ENCODE results near the gene RTN4R. TPM values are rescaled to one million over a fixed set of nuclear protein-coding genes. Genes with fewer than 3 reads are reported as not detected.
A peak's percentile ranks its signal among the peaks of the same experiment; 100 is the strongest.

RTN4R gene
- total RNA-seq, 1 experiment from 2014 or later: 15.6 TPM

- no peak for DNase-seq (ENCODE audit: low spot score)
Observed at GRCh38 chr22:20257212-20258020, 10.7 kb downstream of the RTN4R start.

- DNase-seq (ENCODE audit: low spot score): no peak
Observed at GRCh38 chr22:20256551-20257211, 11.4 kb downstream of the RTN4R start.

- DNase-seq (ENCODE audit: low spot score): no peak
Observed at GRCh38 chr22:20256027-20256426, 12.1 kb downstream of the RTN4R start.

GRCh38 chr22:20254975-20255946 is 12.9 kb downstream of the RTN4R start:
- no peak for DNase-seq (ENCODE audit: low spot score)

GRCh38 chr22:20253161-20253560 is 15.0 kb downstream of the RTN4R start:
- no peak for DNase-seq (ENCODE audit: low spot score)

- no peak for DNase-seq (ENCODE audit: low spot score)
Observed at GRCh38 chr22:20251981-20252380, 16.1 kb downstream of the RTN4R start.

- DNase-seq (ENCODE audit: low spot score): no peak
Observed at GRCh38 chr22:20251491-20251890, 16.6 kb downstream of the RTN4R start.

- DNase-seq (ENCODE audit: low spot score): no peak
Observed at GRCh38 chr22:20249797-20250354, 18.2 kb downstream of the RTN4R start.

GRCh38 chr22:20248461-20248978 is 19.6 kb downstream of the RTN4R start:
- DNase-seq (ENCODE audit: low spot score): no peak

- DNase-seq (ENCODE audit: low spot score): no peak
Observed at GRCh38 chr22:20247608-20248171, 20.4 kb downstream of the RTN4R start.

GRCh38 chr22:20247010-20247505 is 21.1 kb downstream of the RTN4R start:
- peak; percentile 68 for DNase-seq (ENCODE audit: low spot score)

GRCh38 chr22:20246368-20247009 is 21.6 kb downstream of the RTN4R start:
- DNase-seq (ENCODE audit: low spot score): no peak

GRCh38 chr22:20245577-20246367 is 22.3 kb downstream of the RTN4R start:
- DNase-seq (ENCODE audit: low spot score): no peak

- DNase-seq (ENCODE audit: low spot score): no peak
Observed at GRCh38 chr22:20244691-20245576, 23.2 kb downstream of the RTN4R start.

- DNase-seq (ENCODE audit: low spot score): no peak
Observed at GRCh38 chr22:20244250-20244648, 23.9 kb downstream of the RTN4R start.

- DNase-seq (ENCODE audit: low spot score): peak; percentile 67
Observed at GRCh38 chr22:20243537-20244249, 24.4 kb downstream of the RTN4R start.

- no peak for DNase-seq (ENCODE audit: low spot score)
Observed at GRCh38 chr22:20243176-20243536, 25.0 kb downstream of the RTN4R start.
